GM12878 (cell line): ENCODE results near the gene MANEAL.

Experiments
- CREM ChIP-seq: IDR thresholded peaks from 2 replicates; pipeline ENCODE4 v1.6.1; 2014; ENCODE audit warnings: antibody characterized with exemption, low read depth
- CTCF ChIP-seq, 3 experiments: IDR thresholded peaks in 2 of 3; conservative IDR thresholded peaks in 1 of 3; 2 replicates each; pipeline ENCODE4 v1.5.1; 2011; ENCODE audit warnings: low read depth in 3 of 3, low read length in 3 of 3, mild to moderate bottlenecking in 3 of 3, control low read depth in 2 of 3, moderate library complexity in 2 of 3, inconsistent platforms in 1 of 3, mixed read lengths in 1 of 3; ENCODE audit not compliant: control insufficient read depth in 2 of 3, insufficient read depth in 1 of 3; ENCODE audit errors: extremely low read depth in 1 of 3
- EGR1 ChIP-seq, 2 experiments: IDR thresholded peaks; 1 replicate in 1 of 2; 2 replicates in 1 of 2; pipeline ENCODE4 v1.6.1; 2011 to 2012; ENCODE audit warnings: low read depth in 2 of 2, low read length in 2 of 2, borderline replicate concordance in 1 of 2, mild to moderate bottlenecking in 1 of 2, moderate library complexity in 1 of 2
- MYB ChIP-seq: fragments of 150-350 bp; IDR thresholded peaks from 2 replicates; pipeline ENCODE4 v1.6.1; 2014; ENCODE audit warnings: mild to moderate bottlenecking, low read depth, low read length, borderline replicate concordance
- PAX8 ChIP-seq: fragments of 450-650 bp; IDR thresholded peaks from 2 replicates; pipeline ENCODE4 v1.6.1; 2017; ENCODE audit warnings: mild to moderate bottlenecking, moderate library complexity
- POLR2AphosphoS2 ChIP-seq: IDR thresholded peaks from 2 replicates; pipeline ENCODE4 v1.6.1; 2011; ENCODE audit warnings: low read depth, mild to moderate bottlenecking, low read length, improper control_type of control experiment, moderate library complexity
- POLR2AphosphoS5 ChIP-seq: IDR thresholded peaks from 2 replicates; pipeline ENCODE4 v1.6.1; 2011; ENCODE audit warnings: mild to moderate bottlenecking, low read length, inconsistent platforms
- SMC3 ChIP-seq: IDR thresholded peaks from 2 replicates; pipeline ENCODE4 v1.6.1; 2011; ENCODE audit warnings: low read length, improper control_type of control experiment, borderline replicate concordance
- TCF12 ChIP-seq: IDR thresholded peaks from 2 replicates; pipeline ENCODE4 v1.6.1; 2011; ENCODE audit warnings: low read depth, mild to moderate bottlenecking, low read length

- TF ChIP-seq TCF12: no peak
- TF ChIP-seq POLR2AphosphoS5: no peak
- no peak for TF ChIP-seq EGR1 (IDR thresholded peaks at IDR 0.05; ENCODE audit: borderline replicate concordance in 1 of 2, low read depth in 2 of 2, low read length in 2 of 2)
- no peak for TF ChIP-seq PAX8
- TF ChIP-seq CTCF (IDR thresholded peaks at IDR 0.05 in 2 of 3, conservative IDR thresholded peaks at IDR 0.05 in 1 of 3; ENCODE audit: control insufficient read depth in 2 of 3, extremely low read depth in 1 of 3, insufficient read depth in 1 of 3, low read depth in 3 of 3, low read length in 3 of 3): no peak
- no peak for TF ChIP-seq SMC3
- TF ChIP-seq CREM: no peak
- TF ChIP-seq MYB: no peak
- TF ChIP-seq POLR2AphosphoS2: no peak
These were observed 15.0 kb upstream of the MANEAL start for GRCh38 chr1:37778654-37779053.
